GM19397 (cell line): ENCODE results near the gene ABHD1.
"Not testable (repeated sequence)": the region's sequence is repeated elsewhere in the genome, so short reads cannot be mapped to it uniquely, and the experiment has no call there.

Source experiments
- ATAC-seq: cut with Tn5 transposase; IDR thresholded peaks from one replicate; pipeline ENCODE4 v1.9.1; 2021; ENCODE audit warnings: mild to moderate bottlenecking, moderate library complexity; ENCODE audit not compliant: unreplicated experiment

ABHD1 gene

DNA sequence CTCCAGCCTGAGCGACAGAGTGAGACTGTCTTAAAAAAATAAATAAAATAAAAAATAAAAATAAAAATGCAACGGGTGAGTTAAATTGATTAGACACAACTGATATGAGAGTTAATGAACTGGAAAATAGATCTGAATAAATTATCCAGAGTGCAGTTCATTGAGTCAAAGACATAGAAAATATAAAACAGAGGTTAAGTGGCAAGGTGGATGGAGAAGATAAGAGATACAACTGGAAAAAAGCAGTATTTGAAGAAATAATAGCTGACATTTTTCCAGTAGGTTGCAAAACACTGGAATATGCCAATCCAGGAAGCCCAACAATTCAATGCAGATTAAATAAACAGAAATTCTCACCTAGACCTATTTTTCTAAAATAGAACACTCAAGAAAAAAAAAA is 15.4 kb upstream of the ABHD1 start:
- no peak for ATAC-seq

DNA sequence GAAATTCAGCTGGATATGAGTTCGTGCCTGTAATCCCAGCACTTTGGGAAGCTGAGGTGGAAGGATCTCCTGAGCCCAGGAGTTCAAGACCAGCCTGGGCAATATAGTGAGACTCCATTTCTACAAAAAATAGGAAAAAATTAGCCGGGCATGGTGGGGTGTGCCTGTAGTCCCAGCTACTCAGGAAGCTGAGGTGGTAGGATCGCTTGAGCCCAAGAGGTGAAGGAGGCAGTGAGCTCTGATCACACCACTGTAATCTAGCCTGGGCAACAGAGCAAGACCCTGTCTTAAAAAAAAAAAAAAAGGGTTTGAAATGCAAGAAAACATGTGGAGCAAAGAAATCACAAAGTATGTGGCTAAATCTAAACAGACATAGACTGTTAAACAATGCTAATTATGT is 14.5 kb upstream of the ABHD1 start:
- ATAC-seq: no peak

DNA sequence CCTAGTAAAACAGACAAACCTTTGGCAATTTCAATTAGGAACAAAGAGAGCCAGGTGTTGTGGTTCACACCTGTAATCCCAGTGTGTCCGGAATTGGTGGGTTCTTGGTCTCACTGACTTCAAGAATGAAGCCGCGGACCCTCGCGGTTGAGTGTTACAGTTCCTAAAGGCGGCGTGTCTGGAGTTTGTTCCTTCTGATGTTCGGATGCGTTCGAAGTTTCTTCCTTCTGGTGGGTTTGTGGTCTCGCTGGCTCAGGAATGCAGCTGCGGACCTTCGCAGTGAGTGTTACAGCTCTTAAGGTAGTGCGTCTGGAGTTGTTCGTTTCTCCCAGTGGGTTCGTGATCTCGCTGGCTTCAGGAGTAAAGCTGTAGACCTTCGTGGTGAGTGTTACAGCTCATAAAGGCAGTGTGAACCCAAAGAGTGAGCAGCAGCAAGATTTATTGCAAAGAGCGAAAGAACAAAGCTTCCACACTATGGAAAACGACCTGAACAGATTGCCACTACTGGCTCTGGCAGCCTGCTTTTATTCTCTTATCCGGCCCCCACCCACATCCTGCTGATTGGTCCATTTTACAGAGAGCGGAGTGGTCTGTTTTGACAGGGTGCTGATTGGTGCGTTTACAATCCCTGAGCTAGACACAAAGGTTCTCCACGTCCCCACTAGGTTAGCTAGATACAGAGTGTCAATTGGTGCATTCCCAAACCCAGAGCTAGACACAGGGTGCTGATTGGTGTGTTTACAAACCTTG is 12.8 kb upstream of the ABHD1 start:
- ATAC-seq: not testable (repeated sequence)

DNA sequence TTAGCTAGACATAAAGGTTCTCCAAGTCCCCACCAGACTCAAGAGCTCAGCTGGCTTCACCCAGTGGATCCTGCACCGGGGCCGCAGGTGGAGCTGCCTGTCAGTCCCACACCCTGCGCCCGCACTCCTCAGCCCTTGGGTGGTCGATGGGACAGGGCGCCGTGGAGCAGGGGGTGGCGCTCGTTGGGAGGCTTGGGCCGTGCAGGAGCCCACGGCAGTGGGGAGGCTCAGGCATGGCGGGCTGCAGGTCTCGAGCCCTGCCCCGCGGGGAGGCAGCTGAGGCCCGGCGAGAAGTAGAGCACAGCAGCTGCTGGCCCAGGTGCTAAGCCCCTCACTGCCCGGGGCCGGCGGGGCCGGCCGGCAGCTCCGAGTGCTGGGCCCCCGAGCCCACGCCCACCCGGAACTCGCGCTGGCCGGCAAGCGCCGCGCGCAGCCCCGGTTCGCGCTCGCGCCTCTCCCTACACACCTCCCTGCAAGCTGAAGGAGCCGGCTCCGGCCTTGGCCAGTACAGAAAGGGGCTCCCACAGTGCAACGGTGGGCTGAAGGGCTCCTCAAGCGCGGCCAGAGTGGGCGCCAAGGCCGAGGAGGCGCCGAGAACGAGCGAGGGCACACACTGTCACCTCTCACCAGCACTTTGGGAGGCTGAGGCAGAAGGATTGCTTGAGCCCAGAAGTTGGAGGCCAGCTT is 12.1 kb upstream of the ABHD1 start:
- ATAC-seq: not testable (repeated sequence)

DNA sequence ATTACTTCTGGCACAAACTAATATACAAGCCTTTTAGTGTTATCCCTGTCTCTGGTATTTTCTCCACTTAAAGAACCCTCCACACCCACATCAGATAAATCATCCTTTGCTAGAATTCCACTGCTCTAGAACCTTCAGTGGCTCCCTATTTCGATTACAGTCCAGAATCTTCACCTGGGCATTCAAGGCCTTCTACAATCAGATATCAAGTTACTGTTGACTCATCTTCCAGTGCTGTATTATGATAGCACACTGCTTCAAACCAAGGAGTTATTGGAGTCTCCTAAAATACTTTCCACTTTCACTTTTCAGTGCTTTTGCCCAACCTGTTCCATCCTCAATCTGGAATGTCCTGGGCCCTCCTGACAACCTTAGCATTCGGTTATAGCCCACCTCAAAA is 8.1 kb upstream of the ABHD1 start:
- no peak for ATAC-seq

DNA sequence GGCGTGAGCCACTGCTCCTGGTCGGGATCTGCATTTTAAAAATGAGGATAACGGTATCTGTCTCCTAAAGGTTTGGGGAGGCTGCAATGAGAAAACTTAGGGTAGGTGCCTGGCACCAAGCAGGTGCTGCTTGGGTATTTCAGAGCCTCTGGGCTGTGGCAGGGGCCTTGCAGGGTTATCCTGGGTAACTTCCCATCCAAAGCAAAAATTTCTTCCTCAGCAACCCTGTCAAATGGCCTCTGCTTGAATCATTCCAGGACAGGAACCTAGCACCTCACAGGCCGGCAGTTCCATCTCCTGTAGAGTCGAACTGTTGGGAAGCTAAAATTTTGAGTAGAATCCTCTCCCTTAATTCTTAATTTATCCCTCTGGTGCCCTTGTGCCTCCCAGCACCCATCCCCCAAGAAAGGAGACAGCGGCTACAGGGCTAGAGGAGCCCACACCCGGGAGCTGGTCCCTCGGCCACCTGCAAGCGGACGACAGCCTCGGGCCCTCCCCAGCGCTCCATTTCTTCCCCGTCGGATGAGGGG is 5.6 kb upstream of the ABHD1 start:
- ATAC-seq: no peak

DNA sequence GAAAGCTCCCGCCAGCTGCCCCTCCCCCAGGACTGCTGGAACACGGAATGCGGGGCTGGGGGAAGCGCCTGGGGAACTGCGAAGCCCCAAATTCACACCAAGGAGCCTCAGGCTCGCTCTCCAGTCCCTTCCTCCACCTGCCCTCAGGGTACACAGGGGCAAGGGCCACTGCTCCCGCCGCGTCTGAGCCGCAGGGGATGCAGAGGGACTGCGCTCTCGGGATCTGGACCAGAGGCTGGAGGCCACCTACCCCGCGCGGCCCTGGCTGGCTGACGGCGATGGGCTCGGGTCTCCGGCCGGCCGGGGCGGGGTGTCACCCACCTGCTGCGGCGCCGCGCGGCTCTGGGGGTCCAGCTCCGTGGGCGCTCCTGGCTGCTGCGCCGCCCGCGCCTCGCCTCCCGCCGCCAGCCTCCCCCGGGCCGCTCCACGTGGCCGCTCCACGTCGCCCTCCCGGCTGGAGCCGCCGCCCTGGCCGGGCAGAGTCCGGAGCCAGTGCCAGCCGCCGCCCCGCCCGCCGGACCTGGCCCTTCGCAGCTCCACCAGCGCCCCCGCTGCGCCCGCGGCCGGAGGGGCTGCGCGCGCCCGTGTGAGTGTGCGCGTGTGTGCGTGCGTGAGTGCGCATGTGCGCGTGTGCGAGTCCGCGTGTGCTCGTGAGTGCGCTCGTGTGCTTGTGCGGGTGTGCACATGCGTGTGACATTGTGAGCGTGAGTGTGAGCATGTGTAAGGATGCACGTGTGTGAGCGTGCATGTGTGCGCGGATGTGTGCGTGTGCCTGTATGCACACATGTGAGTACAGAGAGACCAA is 4.9 kb upstream of the ABHD1 start, which contains the start of gene CGREF1:
Gene CGREF1 (minus strand): TSS at position 604 of the 805 bp plus-strand sequence. CDS start 14,762 bp downstream, outside the sequence.
- ATAC-seq: no peak

DNA sequence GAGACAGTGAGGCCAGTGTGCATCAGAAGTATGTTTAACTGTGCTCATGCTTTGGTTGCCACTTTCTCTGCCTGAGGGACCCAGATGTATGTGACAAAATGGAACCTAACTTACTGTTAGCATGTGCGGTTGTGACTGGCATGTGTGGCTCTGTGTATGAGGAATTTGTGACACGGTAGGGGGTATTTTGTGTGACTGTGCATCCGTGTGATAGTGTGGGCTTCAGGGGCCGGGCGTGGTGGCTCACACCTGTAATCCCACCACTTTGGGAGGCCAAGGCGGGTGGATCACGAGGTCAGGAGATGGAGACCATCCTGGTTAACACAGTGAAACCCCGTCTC is 4.3 kb upstream of the ABHD1 start:
- ATAC-seq: not testable (repeated sequence)

DNA sequence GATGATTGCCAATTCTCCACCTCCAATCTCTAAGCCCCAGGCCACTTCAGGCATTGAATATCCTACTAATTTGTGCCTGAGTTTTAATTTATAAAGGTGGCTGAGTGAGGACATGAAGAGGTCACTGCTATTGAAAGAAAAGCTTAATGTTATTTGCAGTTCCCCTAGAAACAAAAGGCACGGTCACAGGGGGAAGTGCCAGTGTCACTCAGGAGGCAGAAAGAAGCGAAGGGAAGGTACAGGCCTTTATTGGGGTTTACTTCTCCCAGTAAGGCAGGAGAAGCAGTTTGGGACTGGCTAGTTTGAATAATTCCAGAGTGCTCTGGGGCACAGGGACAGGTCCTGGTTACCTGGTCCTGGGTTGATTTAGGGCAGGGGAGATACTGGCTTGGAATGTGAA is 1.7 kb upstream of the ABHD1 start:
- no peak for ATAC-seq

DNA sequence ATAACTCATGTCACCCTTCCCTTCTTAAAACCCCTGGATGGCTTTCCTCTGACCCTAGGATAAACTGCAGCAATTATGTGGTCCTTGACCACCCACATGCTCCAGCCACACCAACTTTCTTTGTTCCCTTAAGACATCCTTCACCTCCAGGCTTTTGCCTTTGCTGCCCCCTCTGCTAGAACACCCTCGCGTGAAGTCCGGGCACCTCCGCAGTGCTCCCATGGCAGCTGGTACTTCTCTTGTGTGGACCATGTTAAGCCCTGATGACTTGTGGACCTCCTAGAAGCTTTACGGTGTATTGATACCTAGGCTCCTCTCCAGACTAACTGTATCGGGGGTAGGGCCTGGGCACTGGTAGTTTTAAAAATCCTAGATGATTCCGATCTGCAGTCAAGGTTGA is 824 bp upstream of the ABHD1 start:
- ATAC-seq: no peak

DNA sequence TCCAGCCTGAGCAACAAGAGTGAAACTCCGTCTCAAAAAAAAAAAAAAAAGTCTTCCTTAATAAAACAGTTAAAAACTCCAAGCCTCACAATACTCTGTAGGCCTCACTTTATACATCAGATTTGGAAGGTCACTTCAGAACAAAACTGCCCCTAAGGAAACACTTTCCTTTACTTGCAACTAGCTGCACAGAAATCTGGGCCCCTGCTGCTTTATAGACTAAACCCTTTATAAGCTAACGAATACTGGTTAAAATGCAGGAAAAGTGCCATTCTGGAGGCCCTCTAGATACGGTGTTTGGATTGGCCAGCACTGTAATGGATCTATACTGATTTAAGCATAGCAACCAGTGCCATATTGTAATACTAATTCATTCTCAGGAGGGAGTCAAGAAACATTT is 1.5 kb downstream of the ABHD1 start:
- no peak for ATAC-seq

DNA sequence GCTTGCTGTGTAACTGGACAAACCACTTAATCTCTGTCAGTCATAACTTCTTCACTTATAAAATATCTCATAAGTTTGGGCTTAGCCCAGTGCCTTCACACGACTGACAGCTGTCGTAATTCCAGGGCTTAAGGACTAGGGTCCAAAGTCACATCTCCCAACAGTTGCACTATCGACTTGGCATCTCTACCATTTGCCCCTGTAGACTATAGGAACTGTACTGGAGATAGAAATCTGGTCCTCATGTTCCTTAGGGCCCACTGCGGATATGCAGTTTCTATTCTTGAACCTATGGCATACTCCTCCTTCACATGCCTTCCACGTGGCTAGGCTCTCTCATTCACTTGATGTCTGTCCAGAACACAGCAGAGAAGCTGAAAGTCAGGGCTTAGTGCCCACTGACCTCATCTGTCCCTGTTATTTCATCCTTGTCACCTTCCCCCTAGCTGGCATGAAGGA is 2.7 kb downstream of the ABHD1 start:
- ATAC-seq: no peak

DNA sequence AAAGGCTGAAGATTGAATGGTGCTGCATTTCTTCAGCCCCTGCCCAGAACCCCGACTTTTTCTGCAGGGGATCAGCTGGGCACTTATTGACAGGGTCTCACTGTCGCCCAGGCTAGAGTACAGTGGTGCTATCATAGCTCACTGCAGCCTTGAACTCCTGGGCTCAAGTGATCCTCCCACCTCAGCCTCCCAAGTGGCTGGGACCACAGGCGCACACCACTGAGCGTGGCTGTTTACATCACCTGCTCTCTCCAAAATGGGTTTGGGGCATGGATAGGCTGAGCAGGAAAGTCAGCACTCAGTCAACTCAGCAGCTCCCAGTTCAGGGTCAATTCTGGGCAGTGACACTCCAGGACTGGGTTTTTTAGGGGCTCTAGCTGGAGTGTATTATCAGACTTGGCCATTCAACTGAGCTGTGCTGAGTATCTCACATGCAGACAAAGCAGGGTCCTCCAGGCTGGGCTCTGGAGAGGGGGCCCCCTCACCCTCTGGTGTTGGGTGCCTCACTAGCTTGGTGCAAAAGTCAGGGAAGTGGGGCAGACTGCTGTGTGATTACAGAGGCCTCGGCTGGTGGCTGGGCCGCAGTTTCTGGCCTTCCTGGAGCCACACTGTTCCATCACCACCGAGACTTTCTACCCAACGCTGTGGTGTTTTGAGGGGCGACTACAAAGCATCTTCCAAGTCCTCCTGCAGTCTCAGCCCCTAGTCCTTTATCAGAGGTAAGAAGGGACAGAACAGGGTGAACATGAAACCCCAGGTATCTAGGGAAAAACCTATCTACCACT is 4.5 kb downstream of the ABHD1 start:
- ATAC-seq: no peak

DNA sequence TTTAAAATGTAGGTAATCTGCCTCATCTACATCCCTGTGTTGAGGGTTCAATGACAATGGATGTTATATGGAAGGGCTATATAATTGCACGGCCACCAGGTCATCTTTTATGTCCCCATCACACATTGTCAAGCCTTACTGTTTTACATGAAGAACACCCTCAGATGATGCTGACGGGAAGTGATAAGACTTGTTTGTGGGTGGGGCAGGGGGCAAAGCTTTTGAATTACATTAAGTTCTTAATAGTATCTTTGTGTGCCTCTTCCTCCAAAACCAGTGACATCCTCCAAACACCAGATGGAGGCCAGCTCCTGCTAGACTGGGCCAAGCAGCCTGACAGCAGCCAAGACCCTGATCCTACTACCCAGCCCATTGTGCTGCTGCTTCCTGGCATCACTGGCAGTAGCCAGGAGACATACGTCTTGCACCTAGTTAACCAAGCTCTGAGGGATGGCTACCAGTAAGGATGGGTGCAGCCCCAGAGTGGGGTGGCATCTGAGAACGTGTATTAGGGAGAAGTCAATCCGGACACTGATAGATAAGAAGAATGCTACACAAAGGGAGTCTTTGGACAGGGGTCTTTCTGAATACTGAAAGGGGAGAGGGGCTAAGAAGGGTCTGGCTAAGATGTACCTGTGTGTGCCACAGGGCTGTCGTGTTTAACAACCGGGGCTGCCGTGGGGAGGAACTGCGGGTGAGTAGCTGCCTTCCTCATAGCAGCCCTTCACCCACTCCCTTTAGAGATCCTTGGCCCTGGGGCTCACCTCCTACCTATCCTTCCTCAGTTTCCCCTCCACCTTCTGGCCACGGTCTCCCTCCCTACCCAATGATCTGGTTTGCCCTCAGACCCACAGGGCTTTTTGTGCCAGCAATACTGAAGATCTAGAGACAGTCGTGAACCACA is 5.3 kb downstream of the ABHD1 start:
- no peak for ATAC-seq

DNA sequence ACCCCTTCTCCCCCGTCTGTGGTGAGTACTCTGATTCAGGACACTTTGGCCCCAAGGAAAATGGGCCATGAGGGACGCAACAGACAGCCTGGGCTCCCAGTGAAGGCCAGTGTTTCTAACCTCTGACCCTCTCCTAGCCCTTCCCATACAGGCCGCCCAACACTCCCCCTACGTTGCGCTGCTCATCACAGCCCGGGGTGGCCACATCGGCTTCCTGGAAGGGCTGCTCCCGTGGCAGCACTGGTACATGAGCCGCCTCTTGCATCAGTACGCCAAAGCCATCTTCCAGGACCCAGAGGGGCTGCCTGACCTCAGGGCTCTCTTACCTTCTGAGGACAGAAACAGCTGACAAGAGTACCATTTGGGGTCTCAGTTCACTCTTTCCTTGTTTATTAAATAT is 6.8 kb downstream of the ABHD1 start:
- no peak for ATAC-seq

DNA sequence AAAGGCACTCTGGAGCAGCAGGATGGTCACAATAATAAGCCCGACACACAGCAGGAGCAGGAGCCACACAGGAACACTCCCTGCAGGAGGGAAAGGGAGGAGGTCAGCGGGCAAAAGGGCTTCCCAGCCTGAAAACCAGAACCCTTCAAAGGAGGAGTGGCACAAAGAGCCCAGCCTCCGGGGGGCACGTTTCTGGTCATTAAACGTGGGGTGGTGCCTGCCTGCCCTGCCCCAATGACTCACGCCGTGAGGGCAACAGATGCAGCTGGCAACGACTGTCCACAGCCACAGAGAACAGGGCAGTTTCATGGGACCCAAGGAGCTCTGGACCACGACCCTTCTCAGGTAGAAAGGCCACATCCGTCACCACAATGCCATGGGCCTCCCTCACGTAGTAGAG is 7.8 kb downstream of the ABHD1 start:
- ATAC-seq: no peak

DNA sequence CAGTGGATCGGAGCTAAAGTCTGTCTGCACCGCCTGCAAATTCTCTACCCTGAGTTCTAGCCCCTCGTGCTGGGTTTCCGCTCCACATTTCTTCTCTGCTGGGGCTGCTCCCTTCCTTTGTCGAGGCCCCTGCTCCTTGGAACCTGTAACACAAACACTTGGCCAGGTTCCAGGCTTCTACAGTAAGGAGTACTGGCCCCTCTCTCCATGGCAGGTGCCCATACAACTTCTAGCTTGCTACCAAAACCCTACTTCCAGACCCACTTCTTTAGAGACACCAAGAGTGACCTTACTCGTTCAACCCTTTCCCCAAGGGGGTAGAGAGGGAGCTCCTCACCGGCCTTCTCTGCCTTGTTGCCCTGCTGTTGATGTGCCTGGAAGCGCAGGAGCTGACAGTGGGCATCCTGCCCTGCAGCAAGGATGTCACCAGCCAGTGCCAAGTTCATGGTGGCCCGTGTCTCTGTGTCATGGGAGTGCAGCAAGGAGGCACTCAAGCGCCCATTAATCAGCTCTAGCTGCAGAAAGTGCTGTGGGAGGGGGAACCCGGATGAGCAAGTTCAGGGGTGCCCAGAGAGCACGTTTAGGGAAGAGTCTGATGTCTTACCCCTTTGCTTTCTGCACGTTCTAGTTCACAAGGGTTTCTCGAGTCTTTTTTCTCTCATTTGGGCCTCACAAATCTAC is 9.7 kb downstream of the ABHD1 start:
- ATAC-seq: no peak

DNA sequence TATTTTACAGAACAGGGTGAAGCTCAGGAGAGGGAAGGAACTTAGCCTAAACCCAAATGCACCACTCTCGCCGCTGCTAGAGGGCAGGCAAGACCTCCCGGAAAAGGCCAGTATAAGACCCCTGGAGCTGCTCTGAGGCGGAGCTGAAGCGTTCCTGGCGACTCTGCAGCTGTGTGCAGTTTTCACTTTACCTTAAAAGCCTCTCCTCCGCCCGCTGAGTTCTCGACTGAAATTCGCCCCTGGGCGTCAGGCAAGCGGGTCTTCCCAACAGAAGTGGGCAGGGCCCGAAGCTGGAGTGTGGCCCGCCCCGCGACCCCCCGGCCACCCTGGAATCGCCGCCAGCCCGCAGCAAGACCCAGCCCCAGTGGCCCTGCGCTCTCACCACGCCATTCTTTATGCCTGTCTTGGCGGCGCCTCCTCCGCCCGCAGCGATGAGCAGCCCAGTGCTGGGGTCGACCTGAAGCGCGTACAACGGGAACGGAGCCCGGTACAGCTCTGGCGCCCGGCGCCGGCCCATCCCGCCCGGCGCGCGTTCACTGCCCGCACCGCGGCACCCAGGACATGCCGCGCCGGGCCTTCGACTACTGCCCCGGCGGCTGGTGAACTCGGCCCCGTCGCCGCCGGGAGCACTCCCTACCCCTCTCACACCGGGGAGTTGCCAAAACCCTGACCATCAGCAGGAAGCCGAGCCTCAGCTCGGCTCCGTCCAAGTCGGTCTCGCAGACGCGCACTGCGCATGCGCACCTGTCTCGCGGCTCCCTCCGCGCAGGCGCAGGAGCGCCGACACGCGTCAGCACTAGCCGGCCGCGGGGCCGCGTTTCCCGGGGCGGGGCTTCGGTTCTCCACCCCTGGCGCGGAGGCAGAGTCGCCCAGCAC is 10.5 kb downstream of the ABHD1 start, which contains the start of gene PREB:
Gene PREB (minus strand): TSS at position 732 of the 876 bp plus-strand sequence. CDS start 215 bp downstream, at position 517.
- peak; percentile 81 for ATAC-seq
